HG02571 (cell line): ENCODE measurements around the gene UBA7.
"Not testable (repeated sequence)": the region's sequence is repeated elsewhere in the genome, so short reads cannot be mapped to it uniquely, and the experiment has no call there.

Experiments used
- ATAC-seq: cut with Tn5 transposase; IDR thresholded peaks from one replicate; pipeline ENCODE4 v1.9.1; 2021; ENCODE audit warnings: mild to moderate bottlenecking, moderate library complexity; ENCODE audit not compliant: unreplicated experiment

Gene UBA7

GRCh38 chr3:49813497-49814174 lies at the start of gene UBA7:
Gene UBA7 (minus strand): TSS chr3:49813953. CDS start chr3:49813787, 166 bp downstream.
- no peak for ATAC-seq

- ATAC-seq = no peak
Measured at GRCh38 chr3:49859576-49860305, 46.0 kb upstream of the UBA7 start.

- ATAC-seq = peak; percentile 93
Measured at GRCh38 chr3:49856181-49857005, 42.6 kb upstream of the UBA7 start, which contains the start of gene TRAIP. Gene TRAIP (minus strand): TSS chr3:49856564. CDS start chr3:49856453, 111 bp downstream.

- no peak for ATAC-seq
Measured at GRCh38 chr3:49855662-49856061, 41.9 kb upstream of the UBA7 start.

- ATAC-seq = no peak
Measured at GRCh38 chr3:49845694-49846093, 31.9 kb upstream of the UBA7 start.

- ATAC-seq = no peak
Measured at GRCh38 chr3:49844464-49845183, 30.9 kb upstream of the UBA7 start.

GRCh38 chr3:49842843-49843517 lies 29.2 kb upstream of the UBA7 start:
- no peak for ATAC-seq

GRCh38 chr3:49841806-49842205 lies 28.1 kb upstream of the UBA7 start:
- ATAC-seq = no peak

- ATAC-seq = no peak
Measured at GRCh38 chr3:49841126-49841696, 27.5 kb upstream of the UBA7 start.

GRCh38 chr3:49840388-49840787 lies 26.6 kb upstream of the UBA7 start:
- ATAC-seq = no peak

- ATAC-seq = no peak
Measured at GRCh38 chr3:49839193-49839809, 25.5 kb upstream of the UBA7 start.

GRCh38 chr3:49831341-49831740 lies 17.6 kb upstream of the UBA7 start:
- ATAC-seq = no peak

- no peak for ATAC-seq
Measured at GRCh38 chr3:49826016-49826415, 12.3 kb upstream of the UBA7 start.

- not testable (repeated sequence) for ATAC-seq
Measured at GRCh38 chr3:49823131-49823530, 9.4 kb upstream of the UBA7 start.

- ATAC-seq = no peak
Measured at GRCh38 chr3:49812916-49813496, 747 bp downstream of the UBA7 start.

GRCh38 chr3:49807431-49808114 lies 6.2 kb downstream of the UBA7 start:
- ATAC-seq = no peak

- ATAC-seq = no peak
Measured at GRCh38 chr3:49806850-49807249, 6.9 kb downstream of the UBA7 start.

- no peak for ATAC-seq
Measured at GRCh38 chr3:49805897-49806701, 7.7 kb downstream of the UBA7 start.
